ENCODE results near the gene NOL4. TPM values are rescaled to one million over a fixed set of nuclear protein-coding genes. Genes with fewer than 3 reads are reported as not detected.

Gene NOL4
- total RNA-seq, 1 donor: not detected

- no peak overlapping the region for H3K4me3 ChIP-seq (ENCODE audit: low read depth, low read length)
- no peak for TF ChIP-seq CTCF (IDR thresholded peaks at IDR 0.05; ENCODE audit: insufficient read depth, low read length)
- no peak for DNase-seq (ENCODE audit: low read depth)
These were observed 4.5 kb downstream of the NOL4 start for GRCh38 chr18:34220081-34220815.

GRCh38 chr18:34219651-34220050 lies 5.1 kb downstream of the NOL4 start:
- no peak overlapping the region for H3K4me3 ChIP-seq (ENCODE audit: low read depth, low read length)
- no peak for DNase-seq (ENCODE audit: low read depth)
- TF ChIP-seq CTCF (IDR thresholded peaks at IDR 0.05; ENCODE audit: insufficient read depth, low read length): no peak

- TF ChIP-seq CTCF (IDR thresholded peaks at IDR 0.05; ENCODE audit: insufficient read depth, low read length): no peak
- no peak overlapping the region for H3K4me3 ChIP-seq (ENCODE audit: low read depth, low read length)
- DNase-seq (ENCODE audit: low read depth): no peak
These were observed 12.2 kb downstream of the NOL4 start for GRCh38 chr18:34212511-34212910.

- no peak overlapping the region for H3K4me3 ChIP-seq (ENCODE audit: low read depth, low read length)
- no peak for DNase-seq (ENCODE audit: low read depth)
- no peak for TF ChIP-seq CTCF (IDR thresholded peaks at IDR 0.05; ENCODE audit: insufficient read depth, low read length)
These were observed 17.3 kb downstream of the NOL4 start for GRCh38 chr18:34207344-34207851.

GRCh38 chr18:34203866-34204265 lies 20.8 kb downstream of the NOL4 start:
- DNase-seq (ENCODE audit: low read depth): no peak
- no peak for TF ChIP-seq CTCF (IDR thresholded peaks at IDR 0.05; ENCODE audit: insufficient read depth, low read length)
- H3K4me3 ChIP-seq (ENCODE audit: low read depth, low read length): no peak overlapping the region

GRCh38 chr18:34196256-34196655 lies 28.5 kb downstream of the NOL4 start:
- no peak for TF ChIP-seq CTCF (IDR thresholded peaks at IDR 0.05; ENCODE audit: insufficient read depth, low read length)

More at GRCh38 chr18:34196256-34196655, 28.5 kb downstream of the NOL4 start:
- no peak for DNase-seq (ENCODE audit: low read depth)
- H3K4me3 ChIP-seq (ENCODE audit: low read depth, low read length): no peak overlapping the region
